Measurements from ENCODE around the gene PPP2R3B.

PPP2R3B gene

GRCh38 chrX:429266-429825 is 42.6 kb upstream of the PPP2R3B start:
- in situ Hi-C loops (cut with MboI; ENCODE audit: low pct_unique_long_range_greater_than_20kb, low sequenced_read_pairs, unreplicated experiment), result no loop called here
- TF ChIP-seq CTCF (IDR thresholded peaks at IDR 0.05; ENCODE audit: extremely low read depth, insufficient read depth, missing control alignments), result no peak
- no peak for DNase-seq (ENCODE audit: low spot score)

GRCh38 chrX:427812-428725 is 41.4 kb upstream of the PPP2R3B start:
- in situ Hi-C loops (cut with MboI; ENCODE audit: low pct_unique_long_range_greater_than_20kb, low sequenced_read_pairs, unreplicated experiment), result no loop called here
- no peak for DNase-seq (ENCODE audit: low spot score)

GRCh38 chrX:426881-427280 is 40.2 kb upstream of the PPP2R3B start:
- in situ Hi-C loops (cut with MboI; ENCODE audit: low pct_unique_long_range_greater_than_20kb, low sequenced_read_pairs, unreplicated experiment), result no loop called here
- DNase-seq (ENCODE audit: low spot score), result no peak

More at GRCh38 chrX:427812-428725, 41.4 kb upstream of the PPP2R3B start:
- TF ChIP-seq CTCF (IDR thresholded peaks at IDR 0.05; ENCODE audit: extremely low read depth, insufficient read depth, missing control alignments), result no peak

GRCh38 chrX:425056-425455 is 38.3 kb upstream of the PPP2R3B start:
- TF ChIP-seq CTCF (IDR thresholded peaks at IDR 0.05; ENCODE audit: extremely low read depth, insufficient read depth, missing control alignments), result no peak
- in situ Hi-C loops (cut with MboI; ENCODE audit: low pct_unique_long_range_greater_than_20kb, low sequenced_read_pairs, unreplicated experiment), result no loop called here
- DNase-seq (ENCODE audit: low spot score), result no peak

More at GRCh38 chrX:426881-427280, 40.2 kb upstream of the PPP2R3B start:
- TF ChIP-seq CTCF (IDR thresholded peaks at IDR 0.05; ENCODE audit: extremely low read depth, insufficient read depth, missing control alignments), result no peak

- in situ Hi-C loops (cut with MboI; ENCODE audit: low pct_unique_long_range_greater_than_20kb, low sequenced_read_pairs, unreplicated experiment), result no loop called here
- no peak for DNase-seq (ENCODE audit: low spot score)
- no peak for TF ChIP-seq CTCF (IDR thresholded peaks at IDR 0.05; ENCODE audit: extremely low read depth, insufficient read depth, missing control alignments)
These were observed 35.1 kb upstream of the PPP2R3B start for GRCh38 chrX:421646-422391.

GRCh38 chrX:420496-421223 is 34.0 kb upstream of the PPP2R3B start:
- no peak for DNase-seq (ENCODE audit: low spot score)
- TF ChIP-seq CTCF (IDR thresholded peaks at IDR 0.05; ENCODE audit: extremely low read depth, insufficient read depth, missing control alignments), result no peak
- in situ Hi-C loops (cut with MboI; ENCODE audit: low pct_unique_long_range_greater_than_20kb, low sequenced_read_pairs, unreplicated experiment), result no loop called here
